Smooth muscle cell of the pulmonary artery (primary cell): ENCODE data around the gene IGSF10. TPM values are rescaled to one million over a fixed set of nuclear protein-coding genes. Genes with fewer than 3 reads are reported as not detected.

ENCODE experiments used
- total RNA-seq: library from RNA; depleted of rRNA; stranded (reverse); fragments of >200 nt; gene quantifications from 2 replicates; pipeline ENCODE4 v1.2.3, GENCODE V29; 2014

The IGSF10 gene
- total RNA-seq, result 2.4 and 2.5 TPM in 2 replicates

GRCh38 chr3:151460774-151461450 is at the start of gene IGSF10:
TSS of gene IGSF10 (minus strand) at chr3:151461061. CDS start at chr3:151458709, 2,352 bp downstream.

Other genes starting within 250 kb of the IGSF10 start
- gene P2RY14, start 182.5 kb downstream of the IGSF10 start, total RNA-seq, result 0.20 TPM in 1 of 2 replicates, not detected in the other
- gene GPR87, start 144.2 kb downstream of the IGSF10 start, total RNA-seq, result not detected in 2 replicates
- gene P2RY13, start 131.5 kb downstream of the IGSF10 start, total RNA-seq, result not detected in 2 replicates
- 0.07 TPM in 1 of 2 replicates, not detected in the other for gene P2RY12, start 76.3 kb downstream of the IGSF10 start, total RNA-seq